22Rv1 (cell line): Measurements from ENCODE around the gene SNX10.

ENCODE experiments used
- H3K27ac ChIP-seq: fragments of 450-650 bp; 2 replicates; pipeline ENCODE4 v1.5.1; 2017
- ZFX ChIP-seq: fragments of 450-650 bp; IDR thresholded peaks from 2 replicates; pipeline ENCODE4 v1.6.1; 2017; ENCODE audit warnings: antibody characterized with exemption, borderline replicate concordance
- TF ChIP-seq, protein P1 (sequence below): fragments of 450-650 bp; IDR thresholded peaks from 2 replicates; pipeline ENCODE4 v1.5.1; 2017; ENCODE audit warnings: mild to moderate bottlenecking

The SNX10 gene

DNA sequence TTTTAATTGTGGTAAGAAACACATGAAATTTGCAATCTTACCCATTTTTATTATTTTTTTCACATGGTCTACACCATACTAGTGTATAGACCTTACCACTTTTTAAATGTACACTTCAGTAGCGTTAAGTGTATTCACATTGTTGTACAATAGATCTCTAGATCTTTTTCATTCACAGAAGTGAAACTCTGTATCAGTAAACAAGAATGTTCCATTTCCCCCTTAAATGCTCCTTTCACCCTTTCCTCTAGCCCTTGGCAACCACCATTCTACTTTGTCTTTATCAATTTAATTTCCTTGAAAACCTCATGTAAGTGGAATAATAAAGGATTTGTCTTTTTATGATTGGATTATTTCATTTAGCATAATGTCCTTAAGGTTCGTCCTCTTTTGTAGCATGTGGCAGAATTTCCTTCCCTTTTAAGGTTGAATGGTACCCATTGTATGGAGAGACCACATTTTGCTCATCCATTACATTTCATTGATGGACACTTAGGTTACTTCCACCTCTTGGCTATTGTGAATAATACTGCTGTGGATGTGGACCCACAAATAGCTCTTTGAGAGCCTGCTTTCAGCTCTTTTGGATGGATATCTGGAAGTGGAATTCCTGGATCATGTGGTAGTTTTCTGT is 45.7 kb downstream of the SNX10 start:
- no peak for TF ChIP-seq ZFX
- TF ChIP-seq, protein P1, sequence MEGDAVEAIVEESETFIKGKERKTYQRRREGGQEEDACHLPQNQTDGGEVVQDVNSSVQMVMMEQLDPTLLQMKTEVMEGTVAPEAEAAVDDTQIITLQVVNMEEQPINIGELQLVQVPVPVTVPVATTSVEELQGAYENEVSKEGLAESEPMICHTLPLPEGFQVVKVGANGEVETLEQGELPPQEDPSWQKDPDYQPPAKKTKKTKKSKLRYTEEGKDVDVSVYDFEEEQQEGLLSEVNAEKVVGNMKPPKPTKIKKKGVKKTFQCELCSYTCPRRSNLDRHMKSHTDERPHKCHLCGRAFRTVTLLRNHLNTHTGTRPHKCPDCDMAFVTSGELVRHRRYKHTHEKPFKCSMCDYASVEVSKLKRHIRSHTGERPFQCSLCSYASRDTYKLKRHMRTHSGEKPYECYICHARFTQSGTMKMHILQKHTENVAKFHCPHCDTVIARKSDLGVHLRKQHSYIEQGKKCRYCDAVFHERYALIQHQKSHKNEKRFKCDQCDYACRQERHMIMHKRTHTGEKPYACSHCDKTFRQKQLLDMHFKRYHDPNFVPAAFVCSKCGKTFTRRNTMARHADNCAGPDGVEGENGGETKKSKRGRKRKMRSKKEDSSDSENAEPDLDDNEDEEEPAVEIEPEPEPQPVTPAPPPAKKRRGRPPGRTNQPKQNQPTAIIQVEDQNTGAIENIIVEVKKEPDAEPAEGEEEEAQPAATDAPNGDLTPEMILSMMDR: no peak
- H3K27ac ChIP-seq: no peak overlapping the region

GRCh38 chr7:26340476-26341018 is 48.9 kb downstream of the SNX10 start:
- no peak for TF ChIP-seq ZFX
- TF ChIP-seq, protein P1: no peak
- no peak overlapping the region for H3K27ac ChIP-seq

GRCh38 chr7:26343320-26343832 is 51.7 kb downstream of the SNX10 start:
- no peak overlapping the region for H3K27ac ChIP-seq
- TF ChIP-seq, protein P1: no peak
- TF ChIP-seq ZFX: no peak

GRCh38 chr7:26343837-26344236 is 52.2 kb downstream of the SNX10 start:
- no peak overlapping the region for H3K27ac ChIP-seq
- no peak for TF ChIP-seq ZFX
- TF ChIP-seq, protein P1: no peak

DNA sequence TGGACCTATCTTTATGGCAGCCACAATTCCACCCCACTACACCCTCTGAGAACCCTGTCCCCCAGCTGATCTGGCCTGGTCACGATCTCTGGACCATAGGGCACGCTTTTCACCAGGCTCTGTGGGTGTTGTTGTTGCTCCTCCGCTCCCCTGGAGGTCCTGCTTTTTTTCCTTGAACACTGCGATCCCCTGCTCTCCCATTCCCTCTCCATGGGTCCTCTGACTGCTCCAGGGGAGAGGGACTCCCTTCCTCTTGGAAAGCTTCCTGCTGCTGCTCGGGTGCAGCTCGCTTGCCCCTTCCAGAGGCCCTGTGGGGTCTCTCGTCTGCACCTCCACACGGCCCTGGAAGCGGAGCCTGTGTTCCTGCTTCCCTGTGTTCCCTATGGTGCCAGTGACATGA is 53.5 kb downstream of the SNX10 start:
- H3K27ac ChIP-seq: no peak overlapping the region
- TF ChIP-seq, protein P1: no peak
- TF ChIP-seq ZFX: no peak

DNA sequence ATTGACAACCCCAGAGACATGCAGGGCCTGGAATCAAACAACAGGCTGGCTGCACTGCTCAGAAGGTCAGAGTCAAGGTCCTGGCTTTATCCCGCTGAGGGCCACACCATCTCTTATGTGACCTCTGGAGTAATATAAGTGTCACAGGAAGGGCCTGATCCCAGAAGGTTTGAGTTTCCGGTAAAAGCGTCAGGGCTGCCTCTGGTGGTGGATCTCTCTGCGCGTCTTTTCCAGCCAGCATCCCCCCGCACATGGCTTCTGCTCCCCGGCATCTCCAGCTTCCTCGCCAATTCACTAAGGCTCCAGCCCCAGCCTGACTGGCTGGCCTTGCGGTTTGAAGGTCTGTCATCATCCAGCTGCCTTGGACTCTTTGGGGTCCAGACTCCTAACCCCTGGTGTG is 54.2 kb downstream of the SNX10 start:
- H3K27ac ChIP-seq: no peak overlapping the region
- TF ChIP-seq, protein P1: no peak; the same call in 1 of the 2 replicates
- no peak for TF ChIP-seq ZFX

GRCh38 chr7:26346611-26347203 is 55.0 kb downstream of the SNX10 start:
- TF ChIP-seq, protein P1: no peak
- TF ChIP-seq ZFX: no peak
- H3K27ac ChIP-seq: no peak overlapping the region
